Measurements from ENCODE around the gene OR2V2. TPM values are rescaled to one million over a fixed set of nuclear protein-coding genes. Genes with fewer than 3 reads are reported as not detected.
"Not testable (repeated sequence)": the region's sequence is repeated elsewhere in the genome, so short reads cannot be mapped to it uniquely, and the experiment has no call there.

The OR2V2 gene
- total RNA-seq, 2 experiments from 2014 or later, result not detected

DNA sequence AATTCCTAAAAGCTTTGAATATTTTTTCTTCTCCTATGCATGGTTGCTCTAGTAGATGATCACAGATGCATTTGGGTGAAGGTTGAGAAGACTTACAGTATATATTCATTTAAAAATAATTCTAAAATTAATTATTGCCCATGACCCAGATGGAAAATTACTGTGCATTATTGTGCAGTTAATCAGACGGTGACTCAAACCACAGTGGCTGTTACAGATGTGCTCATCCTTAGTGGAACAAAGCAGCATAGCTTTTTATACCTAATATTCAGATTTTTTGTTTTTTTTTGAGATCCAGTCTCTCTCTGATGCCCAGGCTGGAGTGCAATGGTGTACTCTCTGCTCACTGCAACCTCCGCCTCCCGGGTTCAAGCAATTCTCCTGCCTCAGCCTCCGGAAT lies 27.1 kb upstream of the OR2V2 start:
- H3K36me3 Mint-ChIP-seq (ENCODE audit: low read depth), result no peaks in the 10 kb centered on the region
- ChIA-PET POLR2A (no interaction called here), CTCF (no interaction called here)
- no peak overlapping the region for H3K27ac Mint-ChIP-seq
- H3K9me3 Mint-ChIP-seq (ENCODE audit: low read depth), result no peaks in the 10 kb centered on the region
- H3K27me3 Mint-ChIP-seq, result peaks cover 62% of the 10 kb centered on the region
- H3K4me3 Mint-ChIP-seq, result no peak overlapping the region
- DNase-seq (no peak), ATAC-seq (no peak)
- intact Hi-C loops (cut with DNase I, micrococcal nuclease), result no loop called here
- peaks cover under 1% of the 10 kb centered on the region for H3K4me1 Mint-ChIP-seq

DNA sequence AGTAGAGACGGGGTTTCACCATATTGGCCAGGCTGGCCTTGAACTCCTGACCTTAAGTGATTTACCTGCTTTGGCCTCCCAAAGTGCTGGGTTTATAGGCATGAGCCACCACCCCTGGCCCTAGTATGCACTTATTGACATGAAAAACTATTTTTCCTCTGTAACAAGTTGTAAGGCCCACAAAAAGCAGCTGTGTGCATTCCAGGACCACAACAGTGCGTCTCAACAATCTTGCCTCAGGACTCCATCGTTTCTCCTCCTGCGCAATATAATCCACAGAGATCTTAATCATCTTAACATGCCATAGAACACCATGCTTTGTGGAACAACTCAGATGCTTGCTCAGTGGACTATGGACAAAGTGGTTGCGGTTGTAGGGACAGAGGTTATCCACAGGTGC lies 26.6 kb upstream of the OR2V2 start:
- Mint-ChIP-seq H3K36me3 (ENCODE audit: low read depth) (no peaks in the 10 kb centered on the region), H3K4me1 (no peaks in the 10 kb centered on the region), H3K9me3 (ENCODE audit: low read depth) (no peaks in the 10 kb centered on the region), H3K27ac (no peak overlapping the region), H3K27me3 (peaks cover 62% of the 10 kb centered on the region), H3K4me3 (no peak overlapping the region)
- ChIA-PET CTCF (no interaction called here), POLR2A (no interaction called here)
- intact Hi-C loops (cut with DNase I, micrococcal nuclease), result no loop called here
- ATAC-seq (no peak), DNase-seq (no peak)

DNA sequence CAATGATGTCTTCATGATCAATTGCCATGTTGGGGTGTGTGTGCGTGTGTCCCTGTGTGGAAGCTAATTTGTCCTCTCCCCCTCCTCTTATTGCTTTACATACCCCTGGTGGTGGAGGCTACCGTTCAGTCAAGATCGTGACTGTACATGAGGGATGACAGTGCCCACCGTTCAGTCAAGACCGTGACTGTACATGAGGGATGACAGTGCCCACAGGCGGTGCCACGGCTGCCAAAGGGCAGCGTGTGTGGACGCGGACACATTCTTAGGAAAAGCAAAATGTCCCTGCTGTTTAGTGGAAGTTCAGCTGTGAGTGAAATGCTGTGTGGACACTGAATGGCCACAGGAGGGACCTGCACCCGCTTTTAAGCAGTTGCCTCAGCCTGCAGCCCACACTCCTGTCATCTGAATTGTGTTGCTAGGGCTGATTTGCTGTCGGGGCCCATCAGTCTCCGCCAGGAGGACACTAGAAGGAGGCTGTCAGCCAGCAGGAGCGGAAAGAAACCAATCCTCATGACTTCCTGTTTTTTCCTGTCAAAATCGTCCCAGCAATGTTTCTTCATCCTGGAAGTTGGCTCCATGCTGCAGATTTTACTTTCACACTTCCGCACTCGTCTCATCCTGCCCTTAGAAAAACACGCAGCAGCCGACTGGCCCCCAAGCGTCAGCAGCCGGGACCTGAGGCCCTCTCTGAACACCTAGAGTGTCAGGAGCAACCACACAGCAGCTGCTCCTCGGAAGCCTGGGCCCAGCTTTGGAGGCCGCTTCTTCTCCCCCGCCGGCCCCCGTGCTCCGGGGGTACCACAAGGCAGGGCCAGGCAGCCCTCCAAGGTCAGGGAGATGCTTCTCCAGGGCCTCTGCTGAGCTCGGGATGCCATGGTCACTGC lies 25.5 kb upstream of the OR2V2 start:
- H3K27ac Mint-ChIP-seq, result no peak overlapping the region
- intact Hi-C loops (cut with DNase I, micrococcal nuclease), result no loop called here
- POLR2A ChIA-PET, result no interaction called here
- H3K9me3 Mint-ChIP-seq (ENCODE audit: low read depth), result no peaks in the 10 kb centered on the region
- CTCF ChIA-PET, result interaction anchor here (0.5 kb wide), 1 partner anchor 78 kb away, joined by 3 read pairs; no protein-coding TSS in a partner anchor
- H3K4me1 Mint-ChIP-seq, result no peaks in the 10 kb centered on the region
- no peak for ATAC-seq
- H3K27me3 Mint-ChIP-seq, result peaks cover 58% of the 10 kb centered on the region
- H3K36me3 Mint-ChIP-seq (ENCODE audit: low read depth), result no peaks in the 10 kb centered on the region
- H3K4me3 Mint-ChIP-seq, result no peak overlapping the region
- DNase-seq, result no peak

DNA sequence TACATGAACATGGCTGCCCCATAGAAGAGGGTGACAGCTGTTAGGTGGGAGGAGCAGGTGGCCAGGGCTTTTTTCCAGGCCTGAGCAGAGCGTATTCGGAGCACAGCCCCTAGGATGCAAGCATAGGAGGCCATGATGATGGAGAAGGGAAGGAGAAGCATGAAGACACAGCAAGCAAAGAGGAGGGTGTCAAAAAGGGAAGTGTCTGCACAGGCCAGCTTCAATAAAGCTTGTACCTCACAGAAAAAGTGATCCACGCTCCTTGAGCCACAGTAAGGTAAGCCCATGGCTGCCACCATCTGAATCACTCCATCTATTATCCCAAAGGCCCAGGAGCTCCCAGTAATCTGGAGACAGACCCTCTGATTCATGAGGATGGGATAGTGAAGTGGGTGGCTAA lies 22.9 kb upstream of the OR2V2 start:
- DNase-seq, result no peak
- H3K4me3 Mint-ChIP-seq, result no peak overlapping the region
- H3K27me3 Mint-ChIP-seq, result peaks cover 56% of the 10 kb centered on the region
- intact Hi-C loops (cut with DNase I, micrococcal nuclease), result no loop called here
- no peaks in the 10 kb centered on the region for H3K9me3 Mint-ChIP-seq (ENCODE audit: low read depth)
- no peaks in the 10 kb centered on the region for H3K36me3 Mint-ChIP-seq (ENCODE audit: low read depth)
- no peak for ATAC-seq
- ChIA-PET CTCF (no interaction called here), POLR2A (no interaction called here)
- H3K27ac Mint-ChIP-seq, result no peak overlapping the region
- H3K4me1 Mint-ChIP-seq, result no peaks in the 10 kb centered on the region

DNA sequence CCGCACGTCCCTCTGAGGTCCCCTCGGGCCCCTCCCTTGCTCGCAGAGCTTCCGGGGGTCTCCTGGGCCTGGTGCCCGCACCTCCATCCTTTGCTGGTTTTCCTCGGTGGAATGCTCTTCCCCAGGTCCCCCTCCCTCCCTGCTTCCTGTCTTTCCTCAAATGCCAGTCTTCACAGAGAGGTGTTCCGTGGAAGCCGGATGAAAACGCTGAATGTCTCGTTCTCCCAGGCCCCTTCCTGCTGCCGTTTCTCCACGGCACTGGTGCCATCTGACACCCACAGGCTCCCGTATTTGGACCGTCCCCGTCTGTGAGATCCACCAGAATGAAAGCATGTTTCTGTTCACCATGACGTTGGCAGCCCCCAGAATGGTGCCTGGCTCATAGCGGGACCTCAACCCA lies 20.5 kb upstream of the OR2V2 start:
- H3K4me3 Mint-ChIP-seq, result no peak overlapping the region
- peaks cover 52% of the 10 kb centered on the region for H3K27me3 Mint-ChIP-seq
- POLR2A ChIA-PET, result no interaction called here
- intact Hi-C loops (cut with DNase I, micrococcal nuclease), result no loop called here
- no peak overlapping the region for H3K27ac Mint-ChIP-seq
- DNase-seq (no peak), ATAC-seq (no peak)
- H3K36me3 Mint-ChIP-seq (ENCODE audit: low read depth), result no peaks in the 10 kb centered on the region
- no peaks in the 10 kb centered on the region for H3K4me1 Mint-ChIP-seq
- no peaks in the 10 kb centered on the region for H3K9me3 Mint-ChIP-seq (ENCODE audit: low read depth)
- CTCF ChIA-PET, result no interaction called here

DNA sequence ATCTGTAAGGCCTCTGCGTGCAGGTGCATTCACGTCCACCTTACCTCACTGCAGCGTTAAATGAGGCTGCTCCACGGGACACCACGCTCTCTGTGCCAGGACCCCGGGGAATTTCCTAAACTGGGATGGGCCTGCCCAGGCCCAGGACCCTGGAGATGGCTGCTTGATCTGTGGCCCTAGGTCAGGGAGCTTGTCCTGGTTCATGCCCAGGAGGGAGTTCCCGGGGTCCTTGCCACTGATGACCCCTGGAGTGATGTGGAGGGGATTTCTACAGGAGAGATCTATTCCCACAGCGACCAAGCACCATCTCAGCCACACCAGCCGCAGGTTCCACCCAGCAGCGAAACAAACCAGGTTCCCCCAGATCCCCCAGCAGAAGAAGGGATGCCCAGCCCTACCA lies 19.9 kb upstream of the OR2V2 start:
- Mint-ChIP-seq H3K27me3 (peaks cover 53% of the 10 kb centered on the region), H3K4me1 (no peaks in the 10 kb centered on the region), H3K4me3 (no peak overlapping the region), H3K36me3 (ENCODE audit: low read depth) (no peaks in the 10 kb centered on the region), H3K9me3 (ENCODE audit: low read depth) (no peaks in the 10 kb centered on the region), H3K27ac (no peak overlapping the region)
- CTCF ChIA-PET, result no interaction called here
- DNase-seq, result no peak
- ATAC-seq, result no peak
- intact Hi-C loops (cut with DNase I, micrococcal nuclease), result no loop called here
- POLR2A ChIA-PET, result no interaction called here

DNA sequence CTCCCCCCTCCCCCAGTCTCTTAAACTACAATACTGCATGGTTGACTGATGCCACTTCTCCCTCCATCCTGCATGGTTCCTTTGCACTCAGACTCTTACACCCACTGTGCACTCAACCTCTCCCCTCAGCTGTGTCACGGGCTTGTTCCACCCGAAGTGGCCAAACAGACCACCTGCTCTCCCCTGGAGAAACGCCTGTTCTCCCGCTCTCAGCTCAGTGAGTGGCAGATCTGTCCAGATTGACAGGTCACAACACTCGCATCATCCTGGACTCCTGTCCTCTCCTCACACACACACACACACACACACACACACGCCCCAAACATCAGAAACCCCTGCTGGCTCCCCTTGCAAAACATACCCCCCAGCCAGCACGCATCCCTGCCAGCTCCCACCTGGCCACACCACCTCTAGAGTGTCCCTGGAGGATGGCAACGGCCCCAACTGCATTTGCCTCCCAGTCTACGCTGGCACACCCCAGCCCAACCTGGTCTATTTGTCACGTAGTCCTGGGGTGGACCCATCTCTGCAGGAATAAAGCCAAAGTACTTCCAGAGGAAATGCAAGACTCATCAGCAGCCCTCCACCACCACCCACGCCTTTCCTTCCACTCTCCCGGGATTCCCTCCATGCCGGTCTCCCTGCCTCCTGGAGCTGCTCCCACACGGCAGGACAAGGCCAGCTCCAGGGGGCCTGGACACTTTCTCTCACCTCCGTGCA lies 19.3 kb upstream of the OR2V2 start:
- Mint-ChIP-seq H3K4me3 (no peak overlapping the region), H3K27me3 (peaks cover 50% of the 10 kb centered on the region), H3K27ac (no peak overlapping the region), H3K36me3 (ENCODE audit: low read depth) (no peaks in the 10 kb centered on the region), H3K4me1 (no peaks in the 10 kb centered on the region), H3K9me3 (ENCODE audit: low read depth) (no peaks in the 10 kb centered on the region)
- DNase-seq, result no peak
- no peak for ATAC-seq
- POLR2A ChIA-PET, result no interaction called here
- intact Hi-C loops (cut with DNase I, micrococcal nuclease), result no loop called here
- CTCF ChIA-PET, result no interaction called here

- H3K4me3 Mint-ChIP-seq, result no peak overlapping the region
- DNase-seq (no peak), ATAC-seq (no peak)
- H3K4me1 Mint-ChIP-seq, result no peaks in the 10 kb centered on the region
- H3K27me3 Mint-ChIP-seq, result peaks cover 45% of the 10 kb centered on the region
- H3K9me3 Mint-ChIP-seq (ENCODE audit: low read depth), result no peaks in the 10 kb centered on the region
- ChIA-PET CTCF (no interaction called here), POLR2A (no interaction called here)
- intact Hi-C loops (cut with DNase I, micrococcal nuclease), result no loop called here
- H3K27ac Mint-ChIP-seq, result no peak overlapping the region
- H3K36me3 Mint-ChIP-seq (ENCODE audit: low read depth), result no peaks in the 10 kb centered on the region
Measured at GRCh38 chr5:181129601-181130000, 17.8 kb upstream of the OR2V2 start.

GRCh38 chr5:181130081-181130480 lies 17.3 kb upstream of the OR2V2 start:
- peaks cover 45% of the 10 kb centered on the region for H3K27me3 Mint-ChIP-seq
- CTCF ChIA-PET, result not testable (repeated sequence)

GRCh38 chr5:181130832-181131496 lies 16.4 kb upstream of the OR2V2 start, which contains the start of gene OR2V1:
Gene OR2V1 (minus strand): TSS chr5:181131169. CDS start chr5:181125304, 5,865 bp downstream.
- H3K4me3 Mint-ChIP-seq, result no peak within 1 kb of the TSS
- H3K27me3 Mint-ChIP-seq, result peaks cover 47% of the 10 kb centered on the region
- CTCF ChIA-PET, result interaction anchor here (0.6 kb wide), 1 partner anchor 820 kb away, joined by 3 read pairs; no protein-coding TSS in a partner anchor
- intact Hi-C loops (cut with DNase I, micrococcal nuclease), result no loop called here
- DNase-seq (no peak), ATAC-seq (no peak)
- H3K27ac Mint-ChIP-seq, result no peak within 1 kb of the TSS
- POLR2A ChIA-PET, result no interaction called here
- H3K4me1 Mint-ChIP-seq, result no peaks in the 10 kb centered on the region
- H3K36me3 Mint-ChIP-seq (ENCODE audit: low read depth), result no peaks in the 10 kb centered on the region
- H3K9me3 Mint-ChIP-seq (ENCODE audit: low read depth), result no peaks in the 10 kb centered on the region

More at GRCh38 chr5:181130081-181130480, 17.3 kb upstream of the OR2V2 start:
- DNase-seq; H3K4me3 Mint-ChIP-seq; ATAC-seq; intact Hi-C loops (cut with DNase I, micrococcal nuclease); H3K4me1 Mint-ChIP-seq; H3K9me3 Mint-ChIP-seq (ENCODE audit: low read depth); H3K36me3 Mint-ChIP-seq (ENCODE audit: low read depth); H3K27ac Mint-ChIP-seq; POLR2A ChIA-PET: not testable (repeated sequence)

DNA sequence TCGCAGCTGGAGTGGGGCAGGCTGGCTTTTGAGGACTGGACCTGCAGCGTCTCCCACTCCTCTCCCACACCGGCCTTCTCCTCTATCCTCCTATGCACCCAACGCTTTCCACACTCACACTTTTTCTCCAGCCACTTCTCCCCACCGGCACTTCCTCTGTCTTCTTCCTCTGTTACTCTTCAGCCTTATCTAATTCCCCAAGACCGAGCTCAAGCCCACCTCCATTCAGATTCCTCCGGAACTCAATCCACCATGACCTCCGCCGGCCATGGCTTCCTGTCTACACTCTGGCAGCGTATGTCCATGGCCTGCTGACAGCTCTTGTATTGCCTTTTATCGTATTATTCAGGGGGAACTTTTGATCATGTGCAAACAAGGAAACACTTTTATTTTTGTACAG lies 15.9 kb upstream of the OR2V2 start:
- H3K27me3 Mint-ChIP-seq, result peaks cover 41% of the 10 kb centered on the region
- ChIA-PET POLR2A (no interaction called here), CTCF (interaction anchor here (0.6 kb wide), 1 partner anchor 821 kb away, joined by 3 read pairs; no protein-coding TSS in a partner anchor)
- ATAC-seq (no peak), DNase-seq (no peak)
- H3K4me1 Mint-ChIP-seq, result no peaks in the 10 kb centered on the region
- no peaks in the 10 kb centered on the region for H3K9me3 Mint-ChIP-seq (ENCODE audit: low read depth)
- H3K27ac Mint-ChIP-seq, result no peak overlapping the region
- H3K36me3 Mint-ChIP-seq (ENCODE audit: low read depth), result no peaks in the 10 kb centered on the region
- H3K4me3 Mint-ChIP-seq, result no peak overlapping the region
- intact Hi-C loops (cut with DNase I, micrococcal nuclease), result no loop called here

GRCh38 chr5:181133083-181133482 lies 14.3 kb upstream of the OR2V2 start:
- Mint-ChIP-seq H3K4me1 (no peaks in the 10 kb centered on the region), H3K27me3 (peaks cover 33% of the 10 kb centered on the region), H3K4me3 (no peak overlapping the region), H3K36me3 (ENCODE audit: low read depth) (no peaks in the 10 kb centered on the region), H3K9me3 (ENCODE audit: low read depth) (peaks cover 3% of the 10 kb centered on the region), H3K27ac (no peak overlapping the region)
- DNase-seq (no peak), ATAC-seq (no peak)
- ChIA-PET POLR2A (no interaction called here), CTCF (no interaction called here)
- intact Hi-C loops (cut with DNase I, micrococcal nuclease), result no loop called here
